ENCODE measurements around the gene FAM210A.

FAM210A gene

GRCh38 chr18:13725566-13726231, 659 bp downstream of the FAM210A start:
- peak overlapping the region; percentile 78 for H3K4me3 ChIP-seq (ENCODE audit: low read length)
- peaks cover 11% of the 10 kb centered on the region; the same call in 1 of the 2 replicates for H3K4me1 ChIP-seq (ENCODE audit: low read length)
- no peaks in the 10 kb centered on the region for H3K9me2 ChIP-seq (replicated peaks; ENCODE audit: insufficient read depth, low read length)
- peak overlapping the region; percentile 76 for H3K27ac ChIP-seq (ENCODE audit: low read length)
- peak overlapping the region; percentile 89 for H3K4me2 ChIP-seq (ENCODE audit: low read depth, low read length)
- no peaks in the 10 kb centered on the region for H3K9me3 ChIP-seq (replicated peaks; ENCODE audit: insufficient read depth, low read length)
- peaks cover 2% of the 10 kb centered on the region; the same call in 1 of the 2 replicates for H3K36me3 ChIP-seq (replicated peaks; ENCODE audit: insufficient read depth, low read length)
- H3F3A ChIP-seq (ENCODE audit: insufficient read depth, low read length) = peaks cover 7% of the 10 kb centered on the region; the same call in 1 of the 2 replicates
- DNase-seq = peak; percentile 25
- no peaks in the 10 kb centered on the region for H3K27me3 ChIP-seq (replicated peaks; ENCODE audit: insufficient read depth, low read length)
- H3K9ac ChIP-seq (ENCODE audit: low read length) = peak overlapping the region; percentile 85
- H3K79me2 ChIP-seq (ENCODE audit: low read length) = peaks cover 98% of the 10 kb centered on the region
- H2AFZ ChIP-seq (ENCODE audit: low read length) = peak overlapping the region; percentile 60
- H4K20me1 ChIP-seq (ENCODE audit: insufficient read depth, low read length) = peaks cover 14% of the 10 kb centered on the region
- TF ChIP-seq EZH2phosphoT487 (IDR thresholded peaks at IDR 0.05; ENCODE audit: low read length) (no peak), EZH2 (optimal IDR thresholded peaks at IDR 0.05; ENCODE audit: low read depth, low read length) (no peak), CTCF (IDR thresholded peaks at IDR 0.05; ENCODE audit: low read length) (no peak)

GRCh38 chr18:13720847-13721246, 5.5 kb downstream of the FAM210A start:
- Histone ChIP-seq H3K9me2 (replicated peaks; ENCODE audit: insufficient read depth, low read length) (no peaks in the 10 kb centered on the region), H3K4me2 (ENCODE audit: low read depth, low read length) (no peak overlapping the region), H3F3A (ENCODE audit: insufficient read depth, low read length) (peaks cover 4% of the 10 kb centered on the region; the same call in 1 of the 2 replicates), H3K9me3 (replicated peaks; ENCODE audit: insufficient read depth, low read length) (no peaks in the 10 kb centered on the region), H3K4me1 (ENCODE audit: low read length) (peaks cover 11% of the 10 kb centered on the region; the same call in 1 of the 2 replicates), H3K79me2 (ENCODE audit: low read length) (peaks cover 100% of the 10 kb centered on the region), H3K9ac (ENCODE audit: low read length) (no peak overlapping the region), H3K36me3 (replicated peaks; ENCODE audit: insufficient read depth, low read length) (no peaks in the 10 kb centered on the region; the same call in 1 of the 2 replicates), H3K27me3 (replicated peaks; ENCODE audit: insufficient read depth, low read length) (no peaks in the 10 kb centered on the region), H3K27ac (ENCODE audit: low read length) (no peak overlapping the region), H4K20me1 (ENCODE audit: insufficient read depth, low read length) (peaks cover 24% of the 10 kb centered on the region), H3K4me3 (ENCODE audit: low read length) (no peak overlapping the region), H2AFZ (ENCODE audit: low read length) (no peak overlapping the region)
- TF ChIP-seq CTCF (IDR thresholded peaks at IDR 0.05; ENCODE audit: low read length) (no peak), EZH2 (optimal IDR thresholded peaks at IDR 0.05; ENCODE audit: low read depth, low read length) (no peak), EZH2phosphoT487 (IDR thresholded peaks at IDR 0.05; ENCODE audit: low read length) (no peak)
- DNase-seq = no peak

GRCh38 chr18:13720123-13720522, 6.2 kb downstream of the FAM210A start:
- Histone ChIP-seq H3K9me3 (replicated peaks; ENCODE audit: insufficient read depth, low read length) (no peaks in the 10 kb centered on the region), H3K9me2 (replicated peaks; ENCODE audit: insufficient read depth, low read length) (no peaks in the 10 kb centered on the region), H3K36me3 (replicated peaks; ENCODE audit: insufficient read depth, low read length) (no peaks in the 10 kb centered on the region; the same call in 1 of the 2 replicates), H3K27ac (ENCODE audit: low read length) (no peak overlapping the region), H4K20me1 (ENCODE audit: insufficient read depth, low read length) (peaks cover 24% of the 10 kb centered on the region), H3K4me2 (ENCODE audit: low read depth, low read length) (no peak overlapping the region), H3F3A (ENCODE audit: insufficient read depth, low read length) (no peaks in the 10 kb centered on the region), H2AFZ (ENCODE audit: low read length) (no peak overlapping the region), H3K79me2 (ENCODE audit: low read length) (peaks cover 100% of the 10 kb centered on the region), H3K4me1 (ENCODE audit: low read length) (peaks cover 8% of the 10 kb centered on the region; the same call in 1 of the 2 replicates), H3K4me3 (ENCODE audit: low read length) (no peak overlapping the region), H3K27me3 (replicated peaks; ENCODE audit: insufficient read depth, low read length) (no peaks in the 10 kb centered on the region), H3K9ac (ENCODE audit: low read length) (no peak overlapping the region)
- TF ChIP-seq EZH2phosphoT487 (IDR thresholded peaks at IDR 0.05; ENCODE audit: low read length) (no peak), CTCF (IDR thresholded peaks at IDR 0.05; ENCODE audit: low read length) (no peak), EZH2 (optimal IDR thresholded peaks at IDR 0.05; ENCODE audit: low read depth, low read length) (no peak)
- no peak for DNase-seq
